CD4-positive, alpha-beta T cell treated with Interleukin-1 beta for 1 hour (primary cell): Measurements from ENCODE around the gene ARHGEF28.

Experiments used
- DNase-seq, 2 donors: peaks; one replicate each; pipeline ENCODE4 v3.0.0-alpha.2; 2020 to 2022

The ARHGEF28 gene

GRCh38 chr5:73946919-73947602, 321.1 kb downstream of the ARHGEF28 start:
- DNase-seq, result no peak

GRCh38 chr5:73947906-73948640, 322.1 kb downstream of the ARHGEF28 start:
- no peak for DNase-seq

GRCh38 chr5:73948720-73949119, 322.7 kb downstream of the ARHGEF28 start:
- DNase-seq, result no peak

- no peak for DNase-seq
Observed at GRCh38 chr5:73950441-73950873, 324.5 kb downstream of the ARHGEF28 start.

- no peak for DNase-seq
Observed at GRCh38 chr5:73950912-73951430, 325.0 kb downstream of the ARHGEF28 start.

GRCh38 chr5:73952872-73953271, 326.9 kb downstream of the ARHGEF28 start:
- DNase-seq, result no peak

GRCh38 chr5:73954381-73954780, 328.4 kb downstream of the ARHGEF28 start:
- no peak for DNase-seq

GRCh38 chr5:73955271-73955846, 329.4 kb downstream of the ARHGEF28 start:
- DNase-seq, result no peak

- no peak for DNase-seq
Observed at GRCh38 chr5:73957397-73958001, 331.5 kb downstream of the ARHGEF28 start.

- no peak for DNase-seq
Observed at GRCh38 chr5:73958037-73958436, 332.0 kb downstream of the ARHGEF28 start.

GRCh38 chr5:73960023-73960422, 334.0 kb downstream of the ARHGEF28 start:
- no peak for DNase-seq

- DNase-seq, result no peak
Observed at GRCh38 chr5:73960426-73960825, 334.4 kb downstream of the ARHGEF28 start.

GRCh38 chr5:73962801-73963425, 336.9 kb downstream of the ARHGEF28 start:
- no peak for DNase-seq

GRCh38 chr5:73964352-73964865, 338.4 kb downstream of the ARHGEF28 start:
- DNase-seq, result no peak

- DNase-seq, result no peak
Observed at GRCh38 chr5:73966451-73966850, 340.5 kb downstream of the ARHGEF28 start.

- no peak for DNase-seq
Observed at GRCh38 chr5:73967347-73967746, 341.4 kb downstream of the ARHGEF28 start.

GRCh38 chr5:73968246-73968645, 342.2 kb downstream of the ARHGEF28 start:
- DNase-seq, result no peak

- DNase-seq, result no peak
Observed at GRCh38 chr5:73968729-73969128, 342.7 kb downstream of the ARHGEF28 start.

GRCh38 chr5:73969195-73970036, 343.4 kb downstream of the ARHGEF28 start:
- no peak for DNase-seq

GRCh38 chr5:73971326-73971725, 345.3 kb downstream of the ARHGEF28 start:
- no peak for DNase-seq

- no peak for DNase-seq
Observed at GRCh38 chr5:73973135-73973534, 347.1 kb downstream of the ARHGEF28 start.
